HFFc6 (cell line): Measurements from ENCODE around the gene SYK. TPM values are rescaled to one million over a fixed set of nuclear protein-coding genes. Genes with fewer than 3 reads are reported as not detected.

Experiments used
- DNase-seq: peaks from one replicate; pipeline ENCODE4 v3.0.0-alpha.2; 2018
- H3K27ac Mint-ChIP-seq: 2 replicates; pipeline ENCODE4 v1.8.0; 2020; ENCODE audit warnings: mild to moderate bottlenecking, mixed read lengths
- H3K27me3 Mint-ChIP-seq: 2 replicates; pipeline ENCODE4 v1.8.0; 2021; ENCODE audit warnings: mild to moderate bottlenecking, moderate library complexity, mixed read lengths; ENCODE audit not compliant: insufficient read depth
- H3K36me3 Mint-ChIP-seq: 2 replicates; pipeline ENCODE4 v1.8.0; 2021; ENCODE audit warnings: low read depth, mixed read lengths
- H3K4me1 Mint-ChIP-seq: 2 replicates; pipeline ENCODE4 v1.8.0; 2020; ENCODE audit warnings: low read depth, mixed read lengths
- H3K4me3 Mint-ChIP-seq: 2 replicates; pipeline ENCODE4 v1.8.0; 2020; ENCODE audit warnings: mild to moderate bottlenecking, moderate library complexity, mixed read lengths
- H3K9me3 Mint-ChIP-seq: 2 replicates; pipeline ENCODE4 v1.8.0; 2020; ENCODE audit warnings: mild to moderate bottlenecking, mixed read lengths
- total RNA-seq, 6 experiments: library from RNA; stranded (reverse); fragmentation: NEBNext Ultra II Directional; extraction: Animal tissue kit (Norgen Biotek cat#: 25700); gene quantifications; 2 replicates in 1 of 6; 3 replicates in 5 of 6; pipeline ENCODE4 v1.2.3, GENCODE V29; 2021
- TF ChIP-seq, protein P1 (sequence below): fragments of 200-600 bp; sonication (generic); IDR thresholded peaks from 2 replicates; pipeline ENCODE4 v1.5.0; 2021; ENCODE audit warnings: antibody characterized with exemption, mild to moderate bottlenecking

Gene SYK
- total RNA-seq, 6 experiments from 2014 or later = not detected

GRCh38 chr9:90799271-90799852, 2.3 kb upstream of the SYK start:
- Mint-ChIP-seq H3K27me3 (peaks cover 5% of the 10 kb centered on the region), H3K4me3 (no peak overlapping the region), H3K36me3 (no peaks in the 10 kb centered on the region), H3K27ac (no peak overlapping the region), H3K4me1 (no peaks in the 10 kb centered on the region), H3K9me3 (peaks cover 4% of the 10 kb centered on the region; the same call in 1 of the 2 replicates)
- TF ChIP-seq, protein P1, sequence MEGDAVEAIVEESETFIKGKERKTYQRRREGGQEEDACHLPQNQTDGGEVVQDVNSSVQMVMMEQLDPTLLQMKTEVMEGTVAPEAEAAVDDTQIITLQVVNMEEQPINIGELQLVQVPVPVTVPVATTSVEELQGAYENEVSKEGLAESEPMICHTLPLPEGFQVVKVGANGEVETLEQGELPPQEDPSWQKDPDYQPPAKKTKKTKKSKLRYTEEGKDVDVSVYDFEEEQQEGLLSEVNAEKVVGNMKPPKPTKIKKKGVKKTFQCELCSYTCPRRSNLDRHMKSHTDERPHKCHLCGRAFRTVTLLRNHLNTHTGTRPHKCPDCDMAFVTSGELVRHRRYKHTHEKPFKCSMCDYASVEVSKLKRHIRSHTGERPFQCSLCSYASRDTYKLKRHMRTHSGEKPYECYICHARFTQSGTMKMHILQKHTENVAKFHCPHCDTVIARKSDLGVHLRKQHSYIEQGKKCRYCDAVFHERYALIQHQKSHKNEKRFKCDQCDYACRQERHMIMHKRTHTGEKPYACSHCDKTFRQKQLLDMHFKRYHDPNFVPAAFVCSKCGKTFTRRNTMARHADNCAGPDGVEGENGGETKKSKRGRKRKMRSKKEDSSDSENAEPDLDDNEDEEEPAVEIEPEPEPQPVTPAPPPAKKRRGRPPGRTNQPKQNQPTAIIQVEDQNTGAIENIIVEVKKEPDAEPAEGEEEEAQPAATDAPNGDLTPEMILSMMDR = no peak
- DNase-seq = no peak

DNA sequence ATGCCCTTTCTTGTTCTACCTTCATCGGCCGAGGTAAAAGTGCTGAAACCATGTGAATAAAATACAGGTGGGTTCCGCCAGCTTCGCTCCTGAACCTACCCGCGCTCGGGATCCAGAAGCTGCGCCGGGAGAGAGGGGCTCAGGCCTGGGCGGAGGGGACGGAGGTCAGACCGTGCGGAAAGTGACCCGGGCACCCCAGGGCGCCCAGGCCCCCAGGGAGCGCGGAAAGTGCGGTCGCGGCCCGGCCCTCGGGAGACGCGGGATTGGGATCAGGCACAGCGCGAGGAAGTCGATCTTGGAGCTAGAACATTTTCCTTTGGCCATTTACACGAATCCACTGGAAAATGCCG, 329 bp downstream of the SYK start:
- Mint-ChIP-seq H3K27me3 (peaks cover 4% of the 10 kb centered on the region), H3K4me1 (no peaks in the 10 kb centered on the region), H3K4me3 (no peak overlapping the region), H3K9me3 (peaks cover 4% of the 10 kb centered on the region; the same call in 1 of the 2 replicates), H3K36me3 (no peaks in the 10 kb centered on the region), H3K27ac (no peak overlapping the region)
- DNase-seq = no peak
- TF ChIP-seq, protein P1 = no peak

DNA sequence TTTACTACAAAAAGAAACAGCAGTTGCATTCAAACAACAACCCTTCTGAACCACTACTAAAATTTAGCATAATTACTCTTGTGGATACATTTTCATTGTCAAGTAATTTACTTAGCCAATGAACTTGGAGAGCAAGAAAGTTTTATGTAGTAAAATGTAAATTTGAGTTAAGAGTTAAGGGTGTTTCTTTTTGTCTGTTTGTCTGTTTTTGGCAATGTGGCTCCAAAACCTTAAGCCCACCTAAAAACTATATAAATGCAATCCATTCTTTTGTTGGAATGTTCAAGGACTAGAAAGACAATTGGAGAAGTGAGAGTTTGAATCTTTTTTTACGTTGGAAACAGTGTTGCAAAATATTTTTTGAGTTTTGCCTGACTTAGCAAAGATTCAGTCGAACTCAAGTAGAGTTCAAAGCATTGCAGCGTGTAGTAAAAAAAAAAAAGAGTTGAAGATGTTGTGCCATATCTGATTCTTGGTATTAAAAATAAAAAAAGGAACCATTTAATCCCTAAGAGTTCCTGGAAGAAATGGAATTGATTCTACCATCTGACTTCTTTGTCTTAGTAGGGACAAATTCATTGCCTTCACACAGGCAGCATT, 867 bp downstream of the SYK start:
- Mint-ChIP-seq H3K9me3 (peaks cover 4% of the 10 kb centered on the region; the same call in 1 of the 2 replicates), H3K36me3 (no peaks in the 10 kb centered on the region), H3K27ac (no peak overlapping the region), H3K4me3 (no peak overlapping the region), H3K4me1 (no peaks in the 10 kb centered on the region), H3K27me3 (peaks cover 3% of the 10 kb centered on the region)
- TF ChIP-seq, protein P1 = no peak
- no peak for DNase-seq

DNA sequence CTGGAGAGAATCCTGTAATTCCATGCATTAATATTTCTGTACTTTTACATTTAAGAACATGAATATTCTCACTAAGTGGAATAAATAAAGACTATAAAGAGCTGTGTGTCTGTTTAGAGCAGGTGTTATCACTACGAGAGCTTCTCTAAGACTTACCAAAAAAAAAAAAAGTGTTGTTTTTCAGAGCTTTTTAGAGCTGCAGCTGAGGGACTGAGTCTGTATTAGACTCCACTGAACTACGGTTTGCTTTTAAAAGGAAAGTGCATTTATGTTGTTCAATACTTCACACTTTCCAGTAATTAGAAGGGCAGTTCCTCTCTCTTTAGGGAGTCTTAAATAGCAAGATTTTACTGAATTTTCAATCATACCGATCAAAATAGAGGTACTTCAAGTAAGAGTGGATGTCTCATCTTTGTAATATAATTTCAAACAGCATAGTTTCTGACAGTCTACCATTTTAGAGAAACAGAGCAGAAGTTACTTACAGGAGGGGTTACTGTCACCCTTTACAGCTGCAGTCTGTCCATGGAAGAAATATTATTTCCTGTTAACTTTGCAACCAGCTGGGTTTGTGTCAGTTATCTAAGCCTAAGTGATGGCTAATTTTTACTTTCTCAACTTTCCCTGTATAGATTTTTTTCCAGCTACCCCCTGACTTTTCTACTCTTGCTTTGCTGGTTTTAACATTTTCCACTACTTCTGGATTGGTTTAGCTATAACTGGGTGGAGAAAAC, 2.4 kb downstream of the SYK start:
- Mint-ChIP-seq H3K4me1 (no peaks in the 10 kb centered on the region), H3K4me3 (no peak overlapping the region), H3K27ac (no peak overlapping the region), H3K36me3 (no peaks in the 10 kb centered on the region), H3K27me3 (peaks cover 3% of the 10 kb centered on the region), H3K9me3 (peaks cover 4% of the 10 kb centered on the region; the same call in 1 of the 2 replicates)
- no peak for DNase-seq
- TF ChIP-seq, protein P1 = no peak

DNA sequence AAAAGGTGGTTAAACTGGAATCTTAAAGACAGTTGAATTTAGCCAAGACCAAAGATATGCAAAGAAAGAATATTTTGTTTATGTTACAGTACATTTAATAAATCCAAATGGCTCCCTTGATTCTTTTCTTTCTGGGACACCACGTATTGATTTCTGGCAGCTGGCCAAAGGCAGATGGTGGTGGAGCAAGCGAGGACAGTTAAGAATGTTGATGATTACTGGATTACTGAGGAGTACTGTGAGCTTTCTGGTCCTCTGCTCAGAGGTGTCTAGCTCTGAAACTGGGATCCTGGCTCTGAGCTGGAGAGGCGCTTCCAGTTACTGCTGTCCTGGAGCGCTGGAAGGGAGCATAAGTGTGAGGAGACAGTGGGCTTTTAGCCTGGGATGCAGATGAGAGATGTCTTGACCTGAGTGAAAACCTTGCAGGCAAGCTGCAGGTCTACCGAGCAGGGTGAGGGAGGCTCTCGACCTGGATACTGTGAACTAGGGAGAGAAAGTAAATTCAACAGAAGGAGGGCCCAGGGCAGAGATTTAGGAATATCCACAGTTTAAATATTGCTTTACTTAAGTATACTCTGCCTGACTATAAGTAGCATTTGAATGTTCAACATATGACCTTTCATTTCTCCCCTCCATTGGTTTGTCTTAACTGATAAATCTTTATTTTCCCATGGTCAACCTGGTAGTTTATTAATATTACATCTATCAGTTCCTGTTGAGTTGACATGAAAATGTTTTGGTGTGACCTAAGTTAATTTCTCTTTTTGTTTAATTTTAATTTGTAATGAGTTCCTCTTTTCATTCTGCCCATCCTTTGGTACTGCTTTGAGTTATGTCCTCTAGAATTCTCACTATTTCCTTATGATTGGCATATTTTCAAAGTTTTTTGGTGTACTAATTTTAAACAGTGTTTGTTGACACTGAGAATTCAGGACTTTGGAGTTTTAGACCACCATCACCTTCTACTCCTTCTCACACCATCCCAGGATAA, 3.7 kb downstream of the SYK start:
- H3K36me3 Mint-ChIP-seq = no peaks in the 10 kb centered on the region
- no peak for DNase-seq
- no peak overlapping the region for H3K27ac Mint-ChIP-seq
- no peaks in the 10 kb centered on the region for H3K4me1 Mint-ChIP-seq
- H3K9me3 Mint-ChIP-seq = peaks cover 4% of the 10 kb centered on the region; the same call in 1 of the 2 replicates
- no peak overlapping the region for H3K4me3 Mint-ChIP-seq
- TF ChIP-seq, protein P1 = no peak
- H3K27me3 Mint-ChIP-seq = peaks cover 3% of the 10 kb centered on the region
